Ovary (tissue), 3 donors: ENCODE data around the gene DGCR8.

ENCODE experiments used
- POLR2A ChIP-seq: fragments of 450-650 bp; IDR thresholded peaks from one replicate; pipeline ENCODE4 v1.6.1; 2017; ENCODE audit warnings: antibody characterized with exemption, mild to moderate bottlenecking, moderate library complexity
- TF ChIP-seq, protein P1 (sequence below), 3 donors: fragments of 450-650 bp in 2 of 3; fragments of 200-600 bp in 1 of 3; IDR thresholded peaks; one replicate each; pipeline versions ENCODE4 v1.5.1 to v1.8.0; 2016 to 2022; ENCODE audit warnings: antibody characterized with exemption in 3 of 3, mild to moderate bottlenecking in 1 of 3
- donor health status: DM: no; HTN: no; CAD: no.

DNA sequence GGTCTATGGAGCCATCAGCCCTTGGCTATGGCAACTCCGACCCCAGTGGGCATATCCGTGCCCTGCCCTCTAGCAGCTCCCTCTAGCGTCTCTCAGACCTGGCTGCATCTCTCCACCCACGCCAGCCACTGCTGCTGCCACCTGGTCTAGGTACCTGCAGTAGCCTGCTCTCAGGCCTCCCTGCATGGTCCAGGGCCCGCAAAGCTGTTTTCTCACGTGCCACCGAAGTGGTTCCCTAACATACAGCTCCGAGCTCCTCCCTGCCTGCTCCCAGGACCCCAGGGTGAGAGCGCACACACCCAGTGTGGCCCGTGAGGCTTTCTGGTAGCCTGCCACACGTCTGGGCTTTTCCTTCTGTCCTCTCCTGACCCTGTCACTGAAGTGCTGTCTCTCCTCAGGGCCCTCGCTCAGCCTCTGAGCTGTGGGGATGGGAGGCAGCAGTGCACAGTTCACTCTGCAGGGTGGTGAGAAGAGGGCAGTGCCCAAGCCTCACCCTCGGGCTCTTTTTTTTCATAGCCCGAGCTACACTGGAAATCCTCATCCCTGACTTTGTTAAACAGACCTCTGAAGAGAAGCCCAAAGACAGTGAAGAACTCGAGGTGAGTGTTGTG lies 14.3 kb downstream of the DGCR8 start:
- no peak for TF ChIP-seq POLR2A
- TF ChIP-seq, protein P1, sequence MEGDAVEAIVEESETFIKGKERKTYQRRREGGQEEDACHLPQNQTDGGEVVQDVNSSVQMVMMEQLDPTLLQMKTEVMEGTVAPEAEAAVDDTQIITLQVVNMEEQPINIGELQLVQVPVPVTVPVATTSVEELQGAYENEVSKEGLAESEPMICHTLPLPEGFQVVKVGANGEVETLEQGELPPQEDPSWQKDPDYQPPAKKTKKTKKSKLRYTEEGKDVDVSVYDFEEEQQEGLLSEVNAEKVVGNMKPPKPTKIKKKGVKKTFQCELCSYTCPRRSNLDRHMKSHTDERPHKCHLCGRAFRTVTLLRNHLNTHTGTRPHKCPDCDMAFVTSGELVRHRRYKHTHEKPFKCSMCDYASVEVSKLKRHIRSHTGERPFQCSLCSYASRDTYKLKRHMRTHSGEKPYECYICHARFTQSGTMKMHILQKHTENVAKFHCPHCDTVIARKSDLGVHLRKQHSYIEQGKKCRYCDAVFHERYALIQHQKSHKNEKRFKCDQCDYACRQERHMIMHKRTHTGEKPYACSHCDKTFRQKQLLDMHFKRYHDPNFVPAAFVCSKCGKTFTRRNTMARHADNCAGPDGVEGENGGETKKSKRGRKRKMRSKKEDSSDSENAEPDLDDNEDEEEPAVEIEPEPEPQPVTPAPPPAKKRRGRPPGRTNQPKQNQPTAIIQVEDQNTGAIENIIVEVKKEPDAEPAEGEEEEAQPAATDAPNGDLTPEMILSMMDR (IDR thresholded peaks at IDR 0.05), result no peak
